Endothelial cell of umbilical vein (primary cell): ENCODE measurements around the gene ENAH.

ENCODE experiments used
- CTCF ChIP-seq, 2 donors: IDR thresholded peaks; 1 replicate in 1 of 2; 2 replicates in 1 of 2; pipeline ENCODE4 v1.5.1; 2011; ENCODE audit warnings: low read length in 2 of 2, mild to moderate bottlenecking in 2 of 2, moderate library complexity in 2 of 2, control low read depth in 1 of 2, inconsistent platforms in 1 of 2, low read depth in 1 of 2; ENCODE audit not compliant: insufficient read depth in 1 of 2; ENCODE audit errors: extremely low read depth in 1 of 2
- EZH2 ChIP-seq: IDR thresholded peaks from 2 replicates; pipeline ENCODE4 v1.6.1; 2012; ENCODE audit warnings: borderline replicate concordance, low read depth, mild to moderate bottlenecking, moderate library complexity, low read length, inconsistent platforms; ENCODE audit not compliant: severe bottlenecking
- FOS ChIP-seq: IDR thresholded peaks from 2 replicates; pipeline ENCODE4 v1.6.1; 2011; ENCODE audit warnings: mild to moderate bottlenecking, low read length, moderate library complexity, borderline replicate concordance; ENCODE audit not compliant: insufficient read depth
- JUN ChIP-seq: IDR thresholded peaks from 2 replicates; pipeline ENCODE4 v1.6.1; 2011; ENCODE audit warnings: borderline replicate concordance, low read depth; ENCODE audit not compliant: insufficient read length, insufficient read depth
- POLR2A ChIP-seq: IDR thresholded peaks from 2 replicates; pipeline ENCODE4 v1.6.1; 2012; ENCODE audit warnings: low read depth, mild to moderate bottlenecking, control low read depth, low read length
- POLR2AphosphoS5 ChIP-seq: IDR thresholded peaks from 2 replicates; pipeline ENCODE4 v1.6.1; 2012; ENCODE audit warnings: low read depth, mild to moderate bottlenecking, control low read depth, low read length, moderate library complexity; ENCODE audit not compliant: insufficient read depth

GRCh38 chr1:225448146-225448805 lies 204.6 kb downstream of the ENAH start:
- TF ChIP-seq CTCF (IDR thresholded peaks at IDR 0.05; ENCODE audit: extremely low read depth in 1 of 2, insufficient read depth in 1 of 2, low read depth in 1 of 2, low read length in 2 of 2) = no peak
- TF ChIP-seq POLR2AphosphoS5 = no peak
- no peak for TF ChIP-seq EZH2
- no peak for TF ChIP-seq POLR2A
- no peak for TF ChIP-seq FOS
- TF ChIP-seq JUN = no peak
